Endothelial cell of umbilical vein (primary cell): Measurements from ENCODE around the gene CARD19. TPM values are rescaled to one million over a fixed set of nuclear protein-coding genes. Genes with fewer than 3 reads are reported as not detected.

ENCODE experiments used
- BruUV-seq: library from RNA; stranded (reverse); fragments of 400-500 nt; replicated peaks from 2 replicates; lab custom pipeline; 2021; lab: Mats Ljungman, UMichigan
- CTCF ChIA-PET: fragments of 300-600, 350-600 bp; sonication (Branson Sonifier 250); formaldehyde crosslinking; loops from one replicate; lab custom pipeline; 2021; ENCODE audit warnings: antibody characterized with exemption, inconsistent platforms; lab: Charles Lee
- POLR2A ChIA-PET: fragments of 300-600, 350-600 bp; sonication (Branson Sonifier 250); formaldehyde crosslinking; loops from one replicate; lab custom pipeline; 2021; ENCODE audit warnings: antibody characterized with exemption, inconsistent platforms; lab: Charles Lee
- DNase-seq: peaks from one replicate; pipeline ENCODE4 v3.0.0-alpha.2; 2011; ENCODE audit warnings: low read depth, low spot score
- FAIRE-seq: peaks from 2 replicates; lab custom pipeline; 2011; peaks lifted over from hg19 to GRCh38; lab: Jason Lieb, UNC
- H2AFZ ChIP-seq: 2 replicates; pipeline ENCODE4 v1.6.0; 2012; ENCODE audit warnings: low read depth, low read length, control low read depth, inconsistent platforms
- H3K27ac ChIP-seq: 2 replicates; pipeline ENCODE4 v1.5.1; 2011; ENCODE audit warnings: low read depth, mild to moderate bottlenecking, control low read depth, low read length, moderate library complexity; ENCODE audit not compliant: insufficient read depth
- H3K27me3 ChIP-seq, 2 experiments: 2 replicates each; pipeline versions ENCODE4 v1.6.0 to v1.6.1; 2011; ENCODE audit warnings: low read length in 2 of 2, mixed read lengths in 1 of 2; ENCODE audit not compliant: control insufficient read depth in 2 of 2, insufficient read depth in 2 of 2
- H3K36me3 ChIP-seq, 2 experiments: 2 replicates in 1 of 2; 3 replicates in 1 of 2; pipeline ENCODE4 v1.5.1; 2011; ENCODE audit warnings: low read length in 2 of 2, mild to moderate bottlenecking in 1 of 2, moderate library complexity in 1 of 2; ENCODE audit not compliant: control insufficient read depth in 2 of 2, insufficient read depth in 2 of 2; ENCODE audit errors: extremely low read depth in 1 of 2
- H3K4me1 ChIP-seq: 3 replicates; pipeline ENCODE4 v1.5.1; 2011; ENCODE audit warnings: mild to moderate bottlenecking, low read length; ENCODE audit not compliant: control insufficient read depth, insufficient read depth; ENCODE audit errors: extremely low read depth
- H3K4me2 ChIP-seq: 2 replicates; pipeline ENCODE4 v1.6.1; 2011; ENCODE audit warnings: low read length, control low read depth, mixed read lengths; ENCODE audit not compliant: insufficient read depth
- H3K4me3 ChIP-seq, 3 experiments: fragments of 200-600 bp in 1 of 3; sonication (generic), shearing (Covaris generic) in 1 of 3; replicated peaks in 1 of 3; 2 replicates each; pipeline ENCODE4 v1.5.1; 2011 to 2016; ENCODE audit warnings: control low read depth in 3 of 3, low read length in 3 of 3, mild to moderate bottlenecking in 2 of 3, inconsistent platforms in 1 of 3, low read depth in 1 of 3, moderate library complexity in 1 of 3; ENCODE audit not compliant: insufficient read depth in 1 of 3
- H3K79me2 ChIP-seq: 2 replicates; pipeline ENCODE4 v1.6.0; 2012; ENCODE audit warnings: low read length, inconsistent platforms; ENCODE audit not compliant: control insufficient read depth, insufficient read depth
- H3K9ac ChIP-seq: replicated peaks from 2 replicates; pipeline ENCODE3; 2011; ENCODE audit warnings: low read length, control low read depth; ENCODE audit not compliant: insufficient read depth; ENCODE audit errors: extremely low read depth
- H3K9me1 ChIP-seq: replicated peaks from 3 replicates; pipeline ENCODE4 v1.6.0; 2011; ENCODE audit warnings: mild to moderate bottlenecking, low read length; ENCODE audit not compliant: control insufficient read depth, insufficient read depth; ENCODE audit errors: extremely low read depth
- H3K9me3 ChIP-seq: replicated peaks from 2 replicates; pipeline ENCODE4 v1.5.1; 2012; ENCODE audit warnings: low read length, inconsistent platforms; ENCODE audit not compliant: control insufficient read depth, insufficient read depth
- H4K20me1 ChIP-seq: replicated peaks from 2 replicates; pipeline ENCODE3; 2011; ENCODE audit warnings: mild to moderate bottlenecking, low read length; ENCODE audit not compliant: control insufficient read depth, insufficient read depth; ENCODE audit errors: extremely low read depth
- EZH2 ChIP-seq: IDR thresholded peaks from 2 replicates; pipeline ENCODE4 v1.6.1; 2012; ENCODE audit warnings: borderline replicate concordance, low read depth, mild to moderate bottlenecking, moderate library complexity, low read length, inconsistent platforms; ENCODE audit not compliant: severe bottlenecking
- FOS ChIP-seq: IDR thresholded peaks from 2 replicates; pipeline ENCODE4 v1.6.1; 2011; ENCODE audit warnings: mild to moderate bottlenecking, low read length, moderate library complexity, borderline replicate concordance; ENCODE audit not compliant: insufficient read depth
- GATA2 ChIP-seq: IDR thresholded peaks from 2 replicates; pipeline ENCODE4 v1.7.0; 2011; ENCODE audit warnings: low read depth, mild to moderate bottlenecking, moderate library complexity, mixed read lengths, low read length; ENCODE audit not compliant: insufficient read length, insufficient read depth
- JUN ChIP-seq: IDR thresholded peaks from 2 replicates; pipeline ENCODE4 v1.6.1; 2011; ENCODE audit warnings: borderline replicate concordance, low read depth; ENCODE audit not compliant: insufficient read length, insufficient read depth
- MAX ChIP-seq: IDR thresholded peaks from 2 replicates; pipeline ENCODE4 v1.6.1; 2011; ENCODE audit not compliant: insufficient read depth, insufficient read length
- MYC ChIP-seq: IDR thresholded peaks from one replicate; pipeline ENCODE4 v1.6.1; 2011; ENCODE audit warnings: mild to moderate bottlenecking, low read depth, low read length
- POLR2A ChIP-seq: IDR thresholded peaks from 2 replicates; pipeline ENCODE4 v1.6.1; 2012; ENCODE audit warnings: low read depth, mild to moderate bottlenecking, control low read depth, low read length
- dilution Hi-C: fragments of 300-500 bp; cut with MboI; formaldehyde crosslinking; loops from one replicate; pipeline ENCODE4 v1.15.0; 2019; ENCODE audit warnings: low sequenced_read_pairs; ENCODE audit not compliant: extremely low pct_ligation_motif_present
- intact Hi-C: fragments of 100-400 bp; cut with micrococcal nuclease; formaldehyde crosslinking; loops from one replicate; pipeline ENCODE4 v1.10.0; 2022
- polyA plus RNA-seq, 4 experiments: library from polyadenylated mRNA; depleted of rRNA in 3 of 4; stranded (reverse) in 3 of 4; unstranded in 1 of 4; fragments of >200 nt; gene quantifications; 2 replicates each; pipeline versions ENCODE4 v1.2.1 to v1.2.3, GENCODE V29; 2011 to 2012; ENCODE audit warnings: missing spikeins in 1 of 4
- total RNA-seq: library from RNA; stranded (reverse); gene quantifications from 2 replicates; pipeline ENCODE4 v1.2.3, GENCODE V29; 2021
- TF ChIP-seq, protein P1 (sequence below), 2 donors: IDR thresholded peaks; 1 replicate in 1 of 2; 2 replicates in 1 of 2; pipeline ENCODE4 v1.5.1; 2011; ENCODE audit warnings: low read length in 2 of 2, mild to moderate bottlenecking in 2 of 2, moderate library complexity in 2 of 2, control low read depth in 1 of 2, inconsistent platforms in 1 of 2, low read depth in 1 of 2; ENCODE audit not compliant: insufficient read depth in 1 of 2; ENCODE audit errors: extremely low read depth in 1 of 2

Gene CARD19
- total and polyA plus RNA-seq, 2 donors (not counting 3 experiments of a cell fraction or from before 2014, with no cell fraction given) = 45.7 to 148 TPM

DNA sequence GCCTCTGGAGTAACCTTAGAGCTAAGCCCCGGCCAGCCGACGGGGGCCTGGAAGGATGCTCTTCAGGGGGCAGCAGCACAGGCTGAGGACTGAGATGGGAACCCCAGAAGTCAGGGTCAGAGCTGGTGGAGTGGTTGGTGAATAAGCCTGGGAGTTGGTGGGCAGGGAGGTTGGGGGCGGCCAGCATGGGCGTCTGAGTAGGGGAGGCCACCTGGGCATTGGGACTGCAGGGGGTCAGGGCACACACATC lies 23.6 kb downstream of the CARD19 start:
- CTCF ChIA-PET = interaction anchor here (0.8 to 6.2 kb wide), 13 partner anchors 11 to 447 kb away, joined by 3 to 70 read pairs (median 10); partner anchors contain the start of genes CARD19 and NINJ1
- POLR2A ChIA-PET = interaction anchor here (1.2 to 3.4 kb wide), 3 partner anchors 10 to 14 kb away, joined by 3 to 11 read pairs (median 9); partner anchors contain the start of gene NINJ1
- H3K4me2 ChIP-seq = no peak overlapping the region

More for the DNA sequence above, 23.6 kb downstream of the CARD19 start:
- H3K4me1 ChIP-seq = peaks cover 10% of the 10 kb centered on the region
- no peaks in the 10 kb centered on the region for H4K20me1 ChIP-seq
- H3K36me3 ChIP-seq = peaks cover 0 to 11% of the 10 kb centered on the region in 2 experiments
- dilution Hi-C loops = no loop called here
- H3K9ac ChIP-seq = no peak overlapping the region
- no peak overlapping the region for H3K27ac ChIP-seq
- no peaks in the 10 kb centered on the region for H3K79me2 ChIP-seq
- H3K9me1 ChIP-seq = no peaks in the 10 kb centered on the region
- no peak overlapping the region for H2AFZ ChIP-seq
- DNase-seq (no peak), FAIRE-seq (no peak)
- H3K27me3 ChIP-seq = no peaks in the 10 kb centered on the region
- TF ChIP-seq, protein P1, sequence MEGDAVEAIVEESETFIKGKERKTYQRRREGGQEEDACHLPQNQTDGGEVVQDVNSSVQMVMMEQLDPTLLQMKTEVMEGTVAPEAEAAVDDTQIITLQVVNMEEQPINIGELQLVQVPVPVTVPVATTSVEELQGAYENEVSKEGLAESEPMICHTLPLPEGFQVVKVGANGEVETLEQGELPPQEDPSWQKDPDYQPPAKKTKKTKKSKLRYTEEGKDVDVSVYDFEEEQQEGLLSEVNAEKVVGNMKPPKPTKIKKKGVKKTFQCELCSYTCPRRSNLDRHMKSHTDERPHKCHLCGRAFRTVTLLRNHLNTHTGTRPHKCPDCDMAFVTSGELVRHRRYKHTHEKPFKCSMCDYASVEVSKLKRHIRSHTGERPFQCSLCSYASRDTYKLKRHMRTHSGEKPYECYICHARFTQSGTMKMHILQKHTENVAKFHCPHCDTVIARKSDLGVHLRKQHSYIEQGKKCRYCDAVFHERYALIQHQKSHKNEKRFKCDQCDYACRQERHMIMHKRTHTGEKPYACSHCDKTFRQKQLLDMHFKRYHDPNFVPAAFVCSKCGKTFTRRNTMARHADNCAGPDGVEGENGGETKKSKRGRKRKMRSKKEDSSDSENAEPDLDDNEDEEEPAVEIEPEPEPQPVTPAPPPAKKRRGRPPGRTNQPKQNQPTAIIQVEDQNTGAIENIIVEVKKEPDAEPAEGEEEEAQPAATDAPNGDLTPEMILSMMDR (IDR thresholded peaks at IDR 0.05; ENCODE audit: extremely low read depth in 1 of 2, insufficient read depth in 1 of 2, low read depth in 1 of 2, low read length in 2 of 2) = no peak
- TF ChIP-seq JUN (no peak), FOS (no peak), MAX (no peak), MYC (no peak), GATA2 (no peak), EZH2 (no peak), POLR2A (no peak)
- no TSS peak for BruUV-seq
- H3K9me3 ChIP-seq = no peaks in the 10 kb centered on the region
- intact Hi-C loops = no loop called here
- H3K4me3 ChIP-seq = no peak overlapping the region
